Lower leg skin (tissue), 4 donors: ENCODE results near the gene MAP7D3. TPM values are rescaled to one million over a fixed set of nuclear protein-coding genes. Genes with fewer than 3 reads are reported as not detected.

ENCODE experiments used
- DNase-seq, 2 donors: peaks; one replicate each; pipeline ENCODE4 v3.0.0-alpha.2; 2019; ENCODE audit warnings: low spot score in 2 of 2
- H3K4me3 ChIP-seq: fragments of 200-600 bp; sonication (generic); 2 replicates; pipeline ENCODE4 v1.5.1; 2017; ENCODE audit warnings: mild to moderate bottlenecking, low read depth; ENCODE audit not compliant: poor library complexity, severe bottlenecking
- CTCF ChIP-seq, 3 donors: fragments of 450-650 bp; IDR thresholded peaks; one replicate each; pipeline ENCODE4 v1.5.1; 2016; ENCODE audit warnings: antibody characterized with exemption in 3 of 3, mild to moderate bottlenecking in 3 of 3, moderate library complexity in 2 of 3
- POLR2A ChIP-seq, 2 donors: fragments of 450-650 bp; IDR thresholded peaks; one replicate each; pipeline ENCODE4 v1.6.1; 2016 to 2017; ENCODE audit warnings: antibody characterized with exemption in 2 of 2, mild to moderate bottlenecking in 1 of 2, moderate library complexity in 1 of 2
- WGBS, 2 donors: methylation state at CpG; one replicate each; pipeline ENCODE4 v1.1.5; 2018; 5-methylcytosine and 5-hydroxymethylcytosine counted together
- intact Hi-C: fragments of 100-400 bp; cut with DNase I; formaldehyde crosslinking; loops from one replicate; pipeline ENCODE4 v1.15.0; 2023; ENCODE audit warnings: low total_unique reads
- total RNA-seq, 4 donors: library from RNA; depleted of rRNA; stranded (reverse); fragments of >200 nt; gene quantifications; one replicate each; pipeline ENCODE4 v1.1.0, GENCODE V29; 2016

Gene MAP7D3
- total RNA-seq, 4 donors from 2014 or later: 4.4 to 7.6 (median 5.4) TPM

DNA sequence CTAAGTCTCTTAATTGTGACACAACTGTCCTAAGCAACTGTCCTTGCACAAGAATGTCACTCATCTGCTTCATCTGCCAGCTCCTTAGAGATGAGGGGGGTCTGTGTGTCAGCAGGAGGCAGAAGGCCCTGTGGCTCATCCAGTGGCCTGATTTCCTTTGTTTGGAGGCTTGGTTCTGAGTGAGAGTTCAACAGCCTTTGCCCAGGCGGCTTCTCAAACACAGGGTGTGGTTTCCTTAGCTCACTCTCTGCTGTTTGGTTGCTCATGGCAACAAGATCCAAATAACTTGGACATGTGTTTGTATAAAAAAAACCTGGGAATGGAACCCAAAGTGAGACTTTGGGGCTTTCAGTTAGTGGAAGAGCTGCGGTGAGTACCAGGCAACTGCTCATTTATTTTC, 46.6 kb downstream of the MAP7D3 start:
- intact Hi-C loops: no loop called here

DNA sequence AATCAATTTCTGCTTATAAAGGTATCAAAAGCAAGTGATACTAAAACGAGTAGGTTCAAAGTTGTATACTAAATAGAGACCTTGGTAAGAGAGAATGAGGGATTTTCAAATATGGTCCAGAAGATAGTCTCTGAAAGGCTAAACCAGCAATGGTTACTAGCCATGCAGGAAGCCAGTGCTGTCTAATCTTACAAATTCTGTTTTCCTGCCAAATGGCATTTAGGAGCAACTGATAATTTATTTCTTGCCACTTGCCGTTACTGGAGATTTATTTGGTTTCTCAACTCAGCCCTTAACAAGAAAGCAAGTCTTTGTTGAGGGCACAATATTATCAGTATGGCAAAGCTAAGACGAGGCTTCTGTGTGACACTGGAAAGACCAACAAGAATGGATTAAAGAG, 47.2 kb downstream of the MAP7D3 start:
- WGBS, 2 donors: 42 to 46% methylated on average over 3 of the region's 3 CpGs
- no peak for DNase-seq
- TF ChIP-seq CTCF (IDR thresholded peaks at IDR 0.05): no peak
- TF ChIP-seq POLR2A (IDR thresholded peaks at IDR 0.05): no peak
- intact Hi-C loops: no loop called here
- H3K4me3 ChIP-seq: no peak overlapping the region

More for the DNA sequence above, 46.6 kb downstream of the MAP7D3 start:
- no peak overlapping the region for H3K4me3 ChIP-seq
- peak; percentile 49 to 88 for DNase-seq
- 20 to 25% methylated on average over 2 of the region's 2 CpGs for WGBS, 2 donors
- no peak for TF ChIP-seq CTCF (IDR thresholded peaks at IDR 0.05)
- no peak for TF ChIP-seq POLR2A (IDR thresholded peaks at IDR 0.05)

GRCh38 chrX:136203438-136203837, 47.8 kb downstream of the MAP7D3 start:
- DNase-seq: no peak
- intact Hi-C loops: no loop called here
- TF ChIP-seq POLR2A (IDR thresholded peaks at IDR 0.05): no peak
- no peak overlapping the region for H3K4me3 ChIP-seq

DNA sequence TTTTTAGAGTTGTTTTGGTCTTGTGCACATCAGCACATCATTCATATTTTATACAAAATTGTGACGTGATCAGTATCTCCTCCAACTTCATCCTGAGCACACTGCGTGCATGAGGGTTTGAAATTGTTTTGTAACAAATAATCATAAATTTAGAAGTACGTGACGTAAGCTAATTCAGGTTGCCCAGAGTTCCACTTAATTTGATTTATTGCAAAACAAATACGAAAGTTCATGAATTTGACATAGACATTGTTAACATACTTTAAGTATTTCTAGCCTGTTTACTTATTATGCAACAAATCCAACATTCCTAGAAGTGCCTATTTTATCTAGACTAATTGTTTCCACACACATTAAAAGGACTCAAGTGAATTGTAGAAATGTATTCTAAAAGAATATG, 48.3 kb downstream of the MAP7D3 start:
- WGBS, 2 donors: 50% methylated on average over 5 of the region's 5 CpGs
- intact Hi-C loops: no loop called here
- H3K4me3 ChIP-seq: no peak overlapping the region
- no peak for DNase-seq
- TF ChIP-seq CTCF (IDR thresholded peaks at IDR 0.05): no peak
- no peak for TF ChIP-seq POLR2A (IDR thresholded peaks at IDR 0.05)

DNA sequence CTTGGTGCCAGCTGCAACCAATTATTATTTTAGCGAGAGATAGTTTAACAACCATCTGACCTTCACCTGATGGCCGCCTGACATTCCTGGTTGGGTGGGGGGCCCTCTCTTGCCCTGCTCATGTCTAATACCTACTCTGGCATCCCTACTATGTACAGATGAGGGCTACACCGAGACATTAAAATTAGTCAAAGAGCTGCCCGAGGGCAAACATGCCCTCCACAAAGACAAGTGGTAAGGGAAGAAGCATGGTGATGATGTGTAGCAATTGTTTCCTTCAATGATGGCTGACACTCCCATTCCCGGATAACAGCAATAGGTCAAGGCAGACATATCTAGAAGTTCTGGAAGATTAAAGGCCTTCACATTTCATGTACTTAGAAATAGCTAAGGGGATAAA, 49.6 kb downstream of the MAP7D3 start:
- H3K4me3 ChIP-seq: no peak overlapping the region
- no peak for DNase-seq
- intact Hi-C loops: no loop called here
- 84 to 91% methylated on average over 5 of the region's 5 CpGs for WGBS, 2 donors
- TF ChIP-seq POLR2A (IDR thresholded peaks at IDR 0.05): no peak
- TF ChIP-seq CTCF (IDR thresholded peaks at IDR 0.05): no peak

GRCh38 chrX:136200466-136200865, 50.7 kb downstream of the MAP7D3 start:
- no peak for DNase-seq
- intact Hi-C loops: no loop called here
- TF ChIP-seq POLR2A (IDR thresholded peaks at IDR 0.05) (no peak), CTCF (IDR thresholded peaks at IDR 0.05) (no peak)
- no peak overlapping the region for H3K4me3 ChIP-seq
- WGBS, 2 donors: 64% methylated on average over 2 of the region's 2 CpGs
